SU-DHL-6 (cell line): Measurements from ENCODE around the gene PTPRN2.

ENCODE experiments used
- H2AFZ ChIP-seq: fragments of 200-600 bp; sonication (generic); 2 replicates; pipeline ENCODE4 v1.6.1; 2014; ENCODE audit warnings: low read depth, mild to moderate bottlenecking, moderate library complexity, mixed read lengths, antibody characterized with exemption, low read length; ENCODE audit not compliant: severe bottlenecking
- H3F3A ChIP-seq: fragments of 200-600 bp; shearing (Covaris generic); 2 replicates; pipeline ENCODE4 v1.6.0; 2016; ENCODE audit warnings: antibody characterized with exemption, mild to moderate bottlenecking; ENCODE audit not compliant: insufficient read depth
- H3K27ac ChIP-seq: fragments of 200-600 bp; sonication (generic); 2 replicates; pipeline ENCODE4 v1.5.1; 2016; ENCODE audit warnings: low read depth, mild to moderate bottlenecking, low read length, moderate library complexity, mixed read lengths
- H3K27me3 ChIP-seq: fragments of 200-600 bp; sonication (generic), shearing (Covaris generic); 2 replicates; pipeline ENCODE4 v1.6.0; 2014; ENCODE audit warnings: mild to moderate bottlenecking, low read length
- H3K36me3 ChIP-seq: fragments of 200-600 bp; sonication (generic); 2 replicates; pipeline ENCODE4 v1.6.1; 2014; ENCODE audit warnings: mild to moderate bottlenecking, low read length, mixed read lengths
- H3K4me2 ChIP-seq: fragments of 300-600, 200-600 bp; shearing (Covaris generic), sonication (generic); 2 replicates; pipeline ENCODE4 v1.6.0; 2014; ENCODE audit warnings: low read length, low read depth, mild to moderate bottlenecking; ENCODE audit not compliant: poor library complexity, severe bottlenecking
- H3K4me3 ChIP-seq: fragments of 200-600 bp; sonication (generic); 2 replicates; pipeline ENCODE4 v1.5.1; 2014; ENCODE audit warnings: antibody characterized with exemption, low read length, mild to moderate bottlenecking, mixed read lengths; ENCODE audit not compliant: insufficient read depth, poor library complexity, severe bottlenecking
- H3K79me2 ChIP-seq: fragments of 200-600 bp; sonication (generic); 2 replicates; pipeline ENCODE4 v1.6.1; 2014; ENCODE audit warnings: mild to moderate bottlenecking, low read length, moderate library complexity; ENCODE audit not compliant: insufficient read depth
- H3K9ac ChIP-seq: fragments of 200-600 bp; sonication (generic); 2 replicates; pipeline ENCODE4 v1.7.0; 2014; ENCODE audit warnings: mild to moderate bottlenecking, low read length
- H3K9me2 ChIP-seq: fragments of 200-600 bp; sonication (generic); replicated peaks from 2 replicates; pipeline ENCODE4 v1.6.1; 2014; ENCODE audit warnings: low read length; ENCODE audit not compliant: insufficient read depth
- H3K9me3 ChIP-seq: fragments of 200-600 bp; sonication (generic); 2 replicates; pipeline ENCODE4 v1.6.1; 2014; ENCODE audit warnings: low read length, mixed read lengths; ENCODE audit not compliant: insufficient read depth
- H4K20me1 ChIP-seq: fragments of 200-600 bp; sonication (generic); 2 replicates; pipeline ENCODE4 v1.6.1; 2014; ENCODE audit warnings: low read depth, mild to moderate bottlenecking, antibody characterized with exemption, low read length, moderate library complexity, mixed read lengths
- CTCF ChIP-seq: fragments of 200-600 bp; sonication (generic); IDR thresholded peaks from one replicate; pipeline ENCODE4 v1.5.1; 2017; ENCODE audit warnings: antibody characterized with exemption, mild to moderate bottlenecking, low read length, moderate library complexity; ENCODE audit not compliant: insufficient read depth, poor library complexity, severe bottlenecking
- EZH2phosphoT487 ChIP-seq: fragments of 200-600 bp; sonication (generic), shearing (Covaris generic); conservative IDR thresholded peaks from 2 replicates; pipeline ENCODE4 v1.6.1; 2018; ENCODE audit warnings: mild to moderate bottlenecking, antibody characterized with exemption, low read length, moderate library complexity, mixed read lengths

Gene PTPRN2

DNA sequence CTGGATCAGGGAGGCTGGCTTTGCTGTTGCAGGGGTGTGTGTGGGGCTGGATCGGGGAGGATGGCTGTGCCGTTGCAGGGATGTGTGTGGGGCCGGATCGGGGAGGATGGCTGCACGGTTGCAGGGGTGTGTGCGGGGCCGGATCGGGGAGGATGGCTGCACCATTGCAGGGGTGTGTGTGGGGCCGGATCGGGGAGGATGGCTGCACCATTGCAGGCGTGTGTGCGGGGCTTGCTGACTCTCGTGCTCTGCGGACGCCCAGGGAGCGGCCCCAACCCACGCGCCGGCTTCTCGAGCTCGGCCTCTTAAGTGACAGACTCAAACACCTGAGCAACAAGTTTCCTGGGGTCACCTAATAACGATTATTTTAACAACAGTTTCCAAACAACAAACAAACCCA, 732.6 kb downstream of the PTPRN2 start:
- H3K36me3 ChIP-seq, result no peaks in the 10 kb centered on the region
- no peak for TF ChIP-seq EZH2phosphoT487
- no peak for TF ChIP-seq CTCF
- no peaks in the 10 kb centered on the region for H3K9me3 ChIP-seq
- H3K4me2 ChIP-seq, result no peak overlapping the region
- no peaks in the 10 kb centered on the region for H3K79me2 ChIP-seq
- H3K4me3 ChIP-seq, result no peak overlapping the region
- no peaks in the 10 kb centered on the region for H3F3A ChIP-seq
- no peaks in the 10 kb centered on the region for H3K9me2 ChIP-seq
- H2AFZ ChIP-seq, result no peak overlapping the region
- H4K20me1 ChIP-seq, result no peaks in the 10 kb centered on the region
- H3K27me3 ChIP-seq, result no peaks in the 10 kb centered on the region
- H3K27ac ChIP-seq, result no peak overlapping the region
- H3K9ac ChIP-seq, result no peak overlapping the region

DNA sequence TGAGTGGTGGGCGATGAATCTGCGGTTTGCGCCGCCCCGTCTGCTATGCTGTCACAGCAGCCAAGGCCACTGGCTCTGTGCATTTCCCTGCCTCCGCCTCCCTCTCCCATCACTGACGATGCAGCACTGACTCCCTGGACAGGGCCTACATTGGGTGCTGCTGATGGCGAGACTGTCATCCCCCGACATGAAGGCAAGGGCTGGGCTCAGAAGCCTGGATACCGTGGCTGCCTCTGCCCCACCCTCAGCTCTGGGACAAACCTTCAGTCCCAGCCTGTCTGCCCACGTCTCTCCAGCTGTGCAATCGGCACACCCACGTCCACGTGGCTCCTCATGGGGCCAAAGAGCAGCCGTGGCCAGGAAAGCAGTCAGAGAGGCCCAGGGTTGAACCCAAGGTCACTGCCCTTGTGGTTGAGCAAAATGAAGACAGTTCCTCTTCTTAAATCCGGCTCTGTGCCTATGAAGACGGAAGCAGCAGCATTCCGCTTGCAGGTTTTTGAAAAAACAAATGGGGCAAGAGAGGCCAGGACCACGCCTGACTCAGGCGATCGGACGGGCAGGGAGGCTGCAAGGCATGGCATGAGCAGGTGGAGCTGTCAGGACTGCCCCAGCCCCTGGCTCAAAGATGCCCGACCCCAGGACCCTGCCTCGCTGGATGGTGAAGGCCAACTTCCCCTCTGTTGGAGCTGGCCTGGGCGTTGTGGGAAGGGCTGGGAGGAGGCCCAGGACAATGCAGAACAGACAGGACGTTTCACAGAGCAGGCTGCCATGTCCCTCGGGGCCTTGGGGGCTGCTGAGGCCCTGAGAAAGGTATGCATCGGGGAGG, 733.3 kb downstream of the PTPRN2 start:
- no peaks in the 10 kb centered on the region for H3F3A ChIP-seq

DNA sequence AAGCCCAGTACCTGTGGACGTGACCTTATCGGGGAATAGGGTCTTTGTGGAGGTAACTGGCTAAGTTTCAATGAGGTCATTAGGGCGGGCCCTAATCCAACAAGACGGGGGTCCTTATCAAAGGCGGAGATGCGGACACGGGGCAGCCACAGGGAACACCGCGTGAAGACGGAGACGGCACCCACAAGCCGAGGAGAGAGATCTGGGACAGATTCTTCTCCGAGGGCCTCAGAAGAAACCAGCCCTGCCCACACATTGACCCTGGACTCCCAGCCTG, 733.9 kb downstream of the PTPRN2 start:
- no peak overlapping the region for H3K4me3 ChIP-seq
- H3F3A ChIP-seq, result no peaks in the 10 kb centered on the region
- H2AFZ ChIP-seq, result no peak overlapping the region
- no peaks in the 10 kb centered on the region for H3K27me3 ChIP-seq
- no peaks in the 10 kb centered on the region for H4K20me1 ChIP-seq
- no peak overlapping the region for H3K27ac ChIP-seq
- H3K79me2 ChIP-seq, result no peaks in the 10 kb centered on the region
- no peak overlapping the region for H3K4me2 ChIP-seq
- no peaks in the 10 kb centered on the region for H3K9me2 ChIP-seq
- no peak overlapping the region for H3K9ac ChIP-seq
- no peak for TF ChIP-seq CTCF
- TF ChIP-seq EZH2phosphoT487, result no peak
- no peaks in the 10 kb centered on the region for H3K9me3 ChIP-seq
- H3K36me3 ChIP-seq, result no peaks in the 10 kb centered on the region

More for the DNA sequence above, 733.3 kb downstream of the PTPRN2 start:
- Histone ChIP-seq H3K4me3 (no peak overlapping the region), H3K4me2 (no peak overlapping the region), H3K27me3 (no peaks in the 10 kb centered on the region), H3K9me3 (no peaks in the 10 kb centered on the region), H3K9me2 (no peaks in the 10 kb centered on the region), H3K36me3 (no peaks in the 10 kb centered on the region), H3K9ac (no peak overlapping the region), H4K20me1 (no peaks in the 10 kb centered on the region), H3K79me2 (no peaks in the 10 kb centered on the region), H2AFZ (no peak overlapping the region), H3K27ac (no peak overlapping the region)
- TF ChIP-seq CTCF (no peak), EZH2phosphoT487 (no peak)
